GM10248 (cell line): ENCODE results near the gene DAG1.

ENCODE experiments used
- CTCF ChIA-PET: fragments of 300-600 bp; sonication (Branson Sonifier 250); formaldehyde crosslinking; extraction: SDS; loops from one replicate; lab custom pipeline; 2021; ENCODE audit warnings: antibody characterized with exemption; lab: Yijun Ruan, JAX
- POLR2A ChIA-PET: fragments of 350-650 bp; sonication (Branson Sonifier 250); formaldehyde crosslinking; extraction: SDS; loops from one replicate; lab custom pipeline; 2020; ENCODE audit warnings: antibody characterized with exemption; lab: Yijun Ruan, JAX
- DNase-seq: peaks from one replicate; pipeline ENCODE4 v3.0.0; 2012; ENCODE audit errors: extremely low spot score
- TF ChIP-seq, protein P1 (sequence below): IDR thresholded peaks from 2 replicates; pipeline ENCODE4 v1.5.1; 2012; ENCODE audit warnings: mild to moderate bottlenecking, low read depth; ENCODE audit errors: extremely low read depth, missing control alignments, control extremely low read depth

DAG1 gene

DNA sequence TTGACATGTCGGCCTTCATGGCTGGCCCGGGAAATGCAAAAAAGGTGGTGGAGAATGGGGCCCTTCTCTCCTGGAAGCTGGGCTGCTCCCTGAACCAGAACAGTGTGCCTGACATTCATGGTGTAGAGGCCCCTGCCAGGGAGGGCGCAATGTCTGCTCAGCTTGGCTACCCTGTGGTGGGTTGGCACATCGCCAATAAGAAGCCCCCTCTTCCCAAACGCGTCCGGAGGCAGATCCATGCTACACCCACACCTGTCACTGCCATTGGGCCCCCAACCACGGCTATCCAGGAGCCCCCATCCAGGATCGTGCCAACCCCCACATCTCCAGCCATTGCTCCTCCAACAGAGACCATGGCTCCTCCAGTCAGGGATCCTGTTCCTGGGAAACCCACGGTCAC, 61.2 kb downstream of the DAG1 start:
- TF ChIP-seq, protein P1, sequence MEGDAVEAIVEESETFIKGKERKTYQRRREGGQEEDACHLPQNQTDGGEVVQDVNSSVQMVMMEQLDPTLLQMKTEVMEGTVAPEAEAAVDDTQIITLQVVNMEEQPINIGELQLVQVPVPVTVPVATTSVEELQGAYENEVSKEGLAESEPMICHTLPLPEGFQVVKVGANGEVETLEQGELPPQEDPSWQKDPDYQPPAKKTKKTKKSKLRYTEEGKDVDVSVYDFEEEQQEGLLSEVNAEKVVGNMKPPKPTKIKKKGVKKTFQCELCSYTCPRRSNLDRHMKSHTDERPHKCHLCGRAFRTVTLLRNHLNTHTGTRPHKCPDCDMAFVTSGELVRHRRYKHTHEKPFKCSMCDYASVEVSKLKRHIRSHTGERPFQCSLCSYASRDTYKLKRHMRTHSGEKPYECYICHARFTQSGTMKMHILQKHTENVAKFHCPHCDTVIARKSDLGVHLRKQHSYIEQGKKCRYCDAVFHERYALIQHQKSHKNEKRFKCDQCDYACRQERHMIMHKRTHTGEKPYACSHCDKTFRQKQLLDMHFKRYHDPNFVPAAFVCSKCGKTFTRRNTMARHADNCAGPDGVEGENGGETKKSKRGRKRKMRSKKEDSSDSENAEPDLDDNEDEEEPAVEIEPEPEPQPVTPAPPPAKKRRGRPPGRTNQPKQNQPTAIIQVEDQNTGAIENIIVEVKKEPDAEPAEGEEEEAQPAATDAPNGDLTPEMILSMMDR = no peak
- CTCF ChIA-PET = interaction anchor here (0.9 to 10.7 kb wide), 3 partner anchors 7 to 9 kb away, joined by 3 to 87 read pairs (median 3); no protein-coding TSS in a partner anchor
- DNase-seq = no peak
- POLR2A ChIA-PET = no interaction called here

DNA sequence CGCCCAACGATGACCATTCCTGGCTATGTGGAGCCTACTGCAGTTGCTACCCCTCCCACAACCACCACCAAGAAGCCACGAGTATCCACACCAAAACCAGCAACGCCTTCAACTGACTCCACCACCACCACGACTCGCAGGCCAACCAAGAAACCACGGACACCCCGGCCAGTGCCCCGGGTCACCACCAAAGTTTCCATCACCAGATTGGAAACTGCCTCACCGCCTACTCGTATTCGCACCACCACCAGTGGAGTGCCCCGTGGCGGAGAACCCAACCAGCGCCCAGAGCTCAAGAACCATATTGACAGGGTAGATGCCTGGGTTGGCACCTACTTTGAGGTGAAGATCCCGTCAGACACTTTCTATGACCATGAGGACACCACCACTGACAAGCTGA, 61.6 kb downstream of the DAG1 start:
- TF ChIP-seq, protein P1 = no peak
- no peak for DNase-seq
- ChIA-PET POLR2A (no interaction called here), CTCF (interaction anchor here (0.9 to 10.7 kb wide), 4 partner anchors 7 to 140 kb away, joined by 3 to 87 read pairs (median 4); no protein-coding TSS in a partner anchor)

DNA sequence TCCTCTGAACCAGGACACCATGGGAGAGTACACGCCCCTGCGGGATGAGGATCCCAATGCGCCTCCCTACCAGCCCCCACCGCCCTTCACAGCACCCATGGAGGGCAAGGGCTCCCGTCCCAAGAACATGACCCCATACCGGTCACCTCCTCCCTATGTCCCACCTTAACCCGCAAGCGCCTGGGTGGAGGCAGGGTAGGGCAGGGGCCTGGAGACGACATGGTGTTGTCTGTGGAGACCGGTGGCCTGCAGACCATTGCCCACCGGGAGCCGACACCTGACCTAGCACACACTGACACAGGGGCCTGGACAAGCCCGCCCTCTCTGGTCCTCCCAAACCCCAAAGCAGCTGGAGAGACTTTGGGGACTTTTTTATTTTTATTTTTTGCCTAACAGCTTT, 63.0 kb downstream of the DAG1 start:
- CTCF ChIA-PET = interaction anchor here (1.8 kb wide), 1 partner anchor 138 kb away, joined by 4 read pairs; no protein-coding TSS in a partner anchor
- no peak for DNase-seq
- POLR2A ChIA-PET = no interaction called here
- TF ChIP-seq, protein P1 = no peak

DNA sequence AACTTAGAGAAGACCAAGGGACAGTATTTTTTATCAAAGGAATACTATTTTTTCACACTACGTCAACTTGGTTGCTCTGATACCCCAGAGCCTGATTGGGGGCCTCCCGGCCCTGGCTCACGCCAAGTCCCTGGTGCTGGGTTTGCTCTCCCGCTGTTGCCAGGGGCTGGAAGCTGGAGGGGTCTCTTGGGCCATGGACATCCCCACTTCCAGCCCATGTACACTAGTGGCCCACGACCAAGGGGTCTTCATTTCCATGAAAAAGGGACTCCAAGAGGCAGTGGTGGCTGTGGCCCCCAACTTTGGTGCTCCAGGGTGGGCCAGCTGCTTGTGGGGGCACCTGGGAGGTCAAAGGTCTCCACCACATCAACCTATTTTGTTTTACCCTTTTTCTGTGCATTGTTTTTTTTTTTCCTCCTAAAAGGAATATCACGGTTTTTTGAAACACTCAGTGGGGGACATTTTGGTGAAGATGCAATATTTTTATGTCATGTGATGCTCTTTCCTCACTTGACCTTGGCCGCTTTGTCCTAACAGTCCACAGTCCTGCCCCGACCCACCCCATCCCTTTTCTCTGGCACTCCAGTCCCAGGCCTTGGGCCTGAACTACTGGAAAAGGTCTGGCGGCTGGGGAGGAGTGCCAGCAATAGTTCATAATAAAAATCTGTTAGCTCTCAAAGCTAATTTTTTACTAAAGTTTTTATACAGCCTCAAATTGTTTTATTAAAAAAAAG, 63.9 kb downstream of the DAG1 start:
- no peak for DNase-seq
- TF ChIP-seq, protein P1 = no peak
- ChIA-PET POLR2A (no interaction called here), CTCF (interaction anchor here (1.8 kb wide), 1 partner anchor 137 kb away, joined by 4 read pairs; no protein-coding TSS in a partner anchor)

GRCh38 chr3:49534581-49535441, 64.7 kb downstream of the DAG1 start:
- ChIA-PET POLR2A (no interaction called here), CTCF (interaction anchor here (1.8 to 6.5 kb wide), 2 partner anchors 136 kb away, joined by 4 to 198 read pairs; no protein-coding TSS in a partner anchor)
- no peak for DNase-seq
- TF ChIP-seq, protein P1 = no peak
